GM18861 (cell line): ENCODE results near the gene RNF126.

Experiments used
- ATAC-seq: cut with Tn5 transposase; IDR thresholded peaks from one replicate; pipeline ENCODE4 v1.9.1; 2021; ENCODE audit not compliant: unreplicated experiment

The RNF126 gene

DNA sequence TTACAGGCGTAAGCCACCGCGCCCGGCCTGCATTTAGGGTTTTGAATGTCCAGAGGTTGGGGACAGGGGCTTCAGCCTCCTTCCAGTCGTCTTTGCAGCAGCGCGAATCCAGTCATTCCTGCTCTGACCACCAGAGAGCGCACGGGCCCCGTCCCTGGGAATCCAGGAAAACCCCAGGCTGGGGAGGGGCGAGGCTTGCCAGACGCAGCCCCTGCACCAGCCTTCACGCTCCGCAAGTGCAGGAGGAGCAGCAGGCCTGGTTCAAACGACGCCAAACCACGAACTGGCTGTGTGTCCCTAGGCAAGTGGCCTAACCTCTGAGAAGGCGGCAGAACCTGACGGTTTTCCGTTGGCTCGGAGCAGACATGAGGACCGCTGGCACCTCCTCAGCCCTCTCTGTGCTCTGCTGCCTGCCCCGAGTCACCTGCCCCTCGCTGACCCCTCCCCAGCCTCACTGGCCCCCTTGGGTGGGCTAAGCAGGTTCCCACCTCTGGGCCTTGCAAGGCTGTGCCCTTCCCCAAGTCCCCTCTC, 2.0 kb upstream of the RNF126 start:
- ATAC-seq = no peak

GRCh38 chr19:663682-664117, 686 bp upstream of the RNF126 start:
- no peak for ATAC-seq

DNA sequence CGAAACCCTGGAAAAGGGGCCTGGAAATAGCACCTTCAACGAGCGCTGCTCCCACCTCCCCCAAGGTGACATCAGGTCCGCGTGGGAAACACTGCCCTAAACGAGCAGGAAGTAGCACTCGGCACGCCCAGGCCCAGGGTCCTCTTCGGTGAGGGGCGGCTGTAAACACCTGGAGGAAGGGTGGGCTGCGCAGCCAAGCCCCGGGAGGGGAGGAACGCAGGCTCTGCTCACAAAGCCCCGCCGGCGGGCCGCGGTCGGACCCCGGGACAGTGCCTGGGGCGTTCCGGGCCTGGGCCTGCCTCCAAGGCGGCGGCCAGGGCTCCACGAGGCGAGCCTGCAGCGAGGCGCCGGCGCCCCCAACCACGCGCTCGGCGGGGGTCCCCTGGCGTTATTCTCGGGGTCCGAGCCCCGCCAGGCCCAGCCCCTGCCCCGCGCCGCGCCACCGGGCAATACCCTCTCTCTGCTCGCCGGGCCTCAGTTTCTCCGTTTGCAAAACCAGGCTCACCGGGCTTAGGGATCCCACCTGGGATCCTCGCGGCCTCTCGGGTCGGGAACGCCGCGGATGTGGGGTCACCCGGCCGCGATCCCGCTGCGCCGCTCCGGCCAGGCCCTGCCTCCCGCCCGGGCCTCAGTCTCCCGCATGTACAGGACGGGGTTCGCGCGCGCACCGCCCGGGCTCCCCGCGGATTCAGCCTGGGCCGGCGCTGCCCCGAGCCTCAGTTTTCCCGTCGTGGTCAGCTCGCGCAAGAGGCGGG, 630 bp downstream of the RNF126 start:
- peak; percentile 5 for ATAC-seq

GRCh38 chr19:661427-662196, 1.4 kb downstream of the RNF126 start:
- ATAC-seq = no peak

DNA sequence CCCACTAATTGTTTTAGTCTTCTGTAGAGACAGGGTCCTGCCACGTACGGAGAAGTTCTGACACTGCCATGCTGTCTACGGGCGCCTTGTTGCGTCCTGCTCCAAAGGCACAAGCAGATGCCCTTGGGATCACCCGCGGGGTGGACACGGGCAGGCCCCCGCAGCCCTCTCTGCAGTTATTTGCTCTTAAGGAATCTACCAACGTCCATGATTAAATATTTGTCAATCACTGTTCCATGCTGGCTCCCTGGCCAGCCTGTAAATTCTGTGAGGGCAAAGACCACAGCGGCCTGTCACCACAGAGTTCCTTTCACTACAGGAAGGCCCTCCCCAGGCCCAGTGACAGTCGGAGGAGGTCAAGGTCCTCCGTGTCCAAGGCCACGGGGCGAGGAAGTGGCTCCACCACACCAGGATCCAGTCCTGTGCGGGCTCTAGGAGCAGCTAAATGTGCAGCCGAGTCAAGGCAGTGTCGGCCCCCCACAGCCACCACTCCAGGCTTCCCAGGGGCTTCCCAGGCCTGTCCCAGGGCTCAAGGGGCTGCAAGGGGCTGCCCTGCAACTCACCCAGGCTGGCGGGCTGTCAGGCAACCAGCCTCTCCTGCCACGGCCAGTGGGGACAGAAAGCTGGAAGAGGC, 2.1 kb downstream of the RNF126 start:
- no peak for ATAC-seq

GRCh38 chr19:658916-659839, 3.8 kb downstream of the RNF126 start:
- ATAC-seq = no peak

DNA sequence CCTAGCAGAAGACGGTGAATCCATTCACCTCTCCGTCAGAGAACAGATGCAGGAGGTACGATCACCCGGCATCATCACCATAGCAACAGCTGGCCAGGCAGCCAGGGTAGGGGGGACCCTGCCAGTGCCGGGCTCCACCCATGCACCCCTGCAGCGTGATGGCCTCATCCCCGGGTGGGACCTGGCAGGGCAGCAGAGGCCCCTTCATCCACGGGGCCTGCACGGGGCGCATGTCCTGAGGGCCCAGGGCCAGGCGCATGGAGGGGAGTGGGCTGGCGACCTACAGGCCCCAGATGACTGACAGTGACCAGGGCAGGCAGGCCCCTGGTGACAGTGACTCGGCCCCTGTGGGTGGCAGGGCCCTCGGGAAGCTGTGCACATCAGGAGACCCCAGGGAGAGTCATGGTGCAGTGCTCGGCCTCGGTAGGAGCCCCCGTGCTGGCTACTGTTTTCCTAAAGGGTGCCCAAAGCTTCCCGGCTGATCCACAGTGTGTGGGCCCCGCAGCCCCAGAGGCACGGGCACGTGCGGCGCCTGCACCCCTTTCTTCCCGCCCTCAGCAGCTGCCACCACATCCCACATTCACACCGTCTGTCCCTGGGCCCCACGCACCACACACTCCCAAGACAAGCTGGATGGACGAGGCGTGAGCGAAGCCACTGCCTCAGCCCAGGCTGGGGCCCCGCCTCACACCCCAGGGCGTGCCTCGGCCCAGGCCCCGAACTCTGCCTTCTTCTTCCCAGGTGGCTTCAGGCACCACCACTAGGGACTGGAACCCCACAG, 4.8 kb downstream of the RNF126 start:
- no peak for ATAC-seq

- ATAC-seq = no peak
Observed at GRCh38 chr19:657611-658010, 5.4 kb downstream of the RNF126 start.

- no peak for ATAC-seq
Observed at GRCh38 chr19:656751-657559, 6.1 kb downstream of the RNF126 start.

- no peak for ATAC-seq
Observed at GRCh38 chr19:655691-656090, 7.3 kb downstream of the RNF126 start.

- ATAC-seq = no peak
Observed at GRCh38 chr19:653425-653824, 9.6 kb downstream of the RNF126 start.

- ATAC-seq = no peak
Observed at GRCh38 chr19:652467-653389, 10.3 kb downstream of the RNF126 start.

DNA sequence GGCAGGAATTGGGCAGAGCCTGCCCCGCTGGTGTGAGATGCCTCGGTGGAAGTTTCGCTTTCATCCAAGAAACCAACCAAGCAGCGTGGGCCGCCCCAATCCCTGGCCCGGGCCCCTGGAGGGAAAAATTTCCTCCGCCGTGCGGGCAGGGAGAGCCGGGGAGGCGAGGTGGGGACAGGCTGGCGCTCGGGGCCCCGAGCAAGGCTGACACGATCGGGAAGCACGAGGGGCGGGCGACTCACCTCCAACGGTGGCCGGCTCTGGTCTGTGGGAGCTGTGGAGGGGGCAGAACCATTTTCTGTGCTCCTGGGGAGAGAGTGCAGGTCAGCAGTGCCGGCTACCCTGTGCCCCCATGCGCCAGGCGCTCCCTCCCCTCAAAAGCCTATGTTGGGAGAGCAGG, 11.0 kb downstream of the RNF126 start:
- ATAC-seq = no peak

- no peak for ATAC-seq
Observed at GRCh38 chr19:651114-651818, 11.7 kb downstream of the RNF126 start.

DNA sequence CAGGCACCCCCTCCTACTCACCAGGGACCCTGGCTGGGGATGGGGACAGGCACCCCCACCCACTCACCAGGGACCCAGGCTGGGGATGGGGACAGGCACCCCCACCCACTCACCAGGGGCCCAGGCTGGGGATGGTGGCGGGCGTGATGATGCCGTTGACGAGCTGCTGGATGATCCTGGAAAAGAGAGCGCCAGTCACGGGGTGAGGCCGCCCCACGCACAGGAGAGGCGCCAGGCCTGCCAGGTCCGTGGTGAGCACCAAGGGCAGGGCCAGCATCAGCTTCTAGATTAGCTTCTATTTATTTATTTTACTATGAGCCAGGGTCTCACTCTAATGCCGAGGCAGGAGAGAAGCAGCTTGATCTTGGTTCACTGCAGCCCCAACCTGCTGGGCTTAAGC, 12.9 kb downstream of the RNF126 start:
- ATAC-seq = no peak

- ATAC-seq = no peak
Observed at GRCh38 chr19:648904-649801, 13.9 kb downstream of the RNF126 start.
